ENCODE measurements around the gene PDK1. TPM values are rescaled to one million over a fixed set of nuclear protein-coding genes. Genes with fewer than 3 reads are reported as not detected.

PDK1 gene
- total and polyA plus RNA-seq, 2 experiments from 2014 or later, result 25.6 to 42.0 TPM

GRCh38 chr2:172629586-172629985, 73.7 kb downstream of the PDK1 start:
- no peaks in the 10 kb centered on the region for H3K4me1 ChIP-seq (ENCODE audit: insufficient read depth)
- H3F3A ChIP-seq (replicated peaks; ENCODE audit: low read depth), result no peaks in the 10 kb centered on the region
- no peak overlapping the region for H3K4me2 ChIP-seq
- no peak for ATAC-seq
- peaks cover 12% of the 10 kb centered on the region; the same call in 2 of the 3 replicates for H3K36me3 Mint-ChIP-seq (ENCODE audit: low read depth)
- H3K27me3 ChIP-seq (ENCODE audit: insufficient read depth), result no peaks in the 10 kb centered on the region
- H3K27ac Mint-ChIP-seq, result no peak overlapping the region
- peaks cover 10% of the 10 kb centered on the region for H3K9me3 Mint-ChIP-seq
- no peak overlapping the region for H3K27ac ChIP-seq (ENCODE audit: low read depth)
- no peak for TF ChIP-seq ETS1 (IDR thresholded peaks at IDR 0.05)
- TF ChIP-seq ZNF114 (CRISPR knock-in tag; IDR thresholded peaks at IDR 0.05), result no peak
- no peak for TF ChIP-seq EZH2 (IDR thresholded peaks at IDR 0.05; ENCODE audit: low read depth, unreplicated experiment)
- TF ChIP-seq NANOG (IDR thresholded peaks at IDR 0.05; ENCODE audit: borderline replicate concordance), result no peak
- TF ChIP-seq JUNB (IDR thresholded peaks at IDR 0.05; ENCODE audit: unreplicated experiment), result no peak
- no peak for TF ChIP-seq STAT1 (IDR thresholded peaks at IDR 0.05; ENCODE audit: unreplicated experiment)
- no peak for TF ChIP-seq REST (IDR thresholded peaks at IDR 0.05; ENCODE audit: unreplicated experiment)
- no peak for TF ChIP-seq ZNF462 (CRISPR knock-in tag; IDR thresholded peaks at IDR 0.05)
- no peak for TF ChIP-seq POLR2AphosphoS5 (IDR thresholded peaks at IDR 0.05; ENCODE audit: low read depth)
- no peak for TF ChIP-seq CTCF (conservative IDR thresholded peaks at IDR 0.05; ENCODE audit: low read depth in 2 of 2)
- no peak for TF ChIP-seq EZH2phosphoT487 (IDR thresholded peaks at IDR 0.05; ENCODE audit: unreplicated experiment)
- TF ChIP-seq CREB1 (CRISPR knock-in tag; IDR thresholded peaks at IDR 0.05; ENCODE audit: low read depth), result no peak
- no peak for TF ChIP-seq ZNF331 (CRISPR knock-in tag; IDR thresholded peaks at IDR 0.05; ENCODE audit: low read depth)
- H3K9me2 ChIP-seq (ENCODE audit: insufficient read depth), result peaks cover 11% of the 10 kb centered on the region; the same call in 1 of the 2 replicates
- no peak for DNase-seq (ENCODE audit: low spot score)
- no peak overlapping the region for H3K4me3 ChIP-seq
- H2AFZ ChIP-seq, result no peak overlapping the region
- no peaks in the 10 kb centered on the region for H3K79me2 ChIP-seq (replicated peaks; ENCODE audit: insufficient read depth)
- H3K27me3 Mint-ChIP-seq (ENCODE audit: insufficient read depth, low read depth, poor library complexity), result no peaks in the 10 kb centered on the region
- H3K36me3 ChIP-seq (ENCODE audit: insufficient read depth), result no peaks in the 10 kb centered on the region
- H3K4me1 Mint-ChIP-seq, result no peaks in the 10 kb centered on the region
- no peak overlapping the region for H3K4me3 Mint-ChIP-seq
- no peaks in the 10 kb centered on the region for H4K20me1 ChIP-seq (replicated peaks; ENCODE audit: insufficient read depth)
